GM20000 (cell line): ENCODE measurements around the gene EVI5.

Experiments used
- DNase-seq: peaks from one replicate; pipeline ENCODE4 v3.0.0; 2012; ENCODE audit warnings: low spot score
- TF ChIP-seq, protein P1 (sequence below): IDR thresholded peaks from 2 replicates; pipeline ENCODE4 v1.5.1; 2012; ENCODE audit warnings: mild to moderate bottlenecking, control low read depth; ENCODE audit errors: extremely low read depth, missing control alignments

The EVI5 gene

GRCh38 chr1:92476071-92476631 lies 308.8 kb downstream of the EVI5 start:
- peak; percentile 54 for DNase-seq
- TF ChIP-seq, protein P1, sequence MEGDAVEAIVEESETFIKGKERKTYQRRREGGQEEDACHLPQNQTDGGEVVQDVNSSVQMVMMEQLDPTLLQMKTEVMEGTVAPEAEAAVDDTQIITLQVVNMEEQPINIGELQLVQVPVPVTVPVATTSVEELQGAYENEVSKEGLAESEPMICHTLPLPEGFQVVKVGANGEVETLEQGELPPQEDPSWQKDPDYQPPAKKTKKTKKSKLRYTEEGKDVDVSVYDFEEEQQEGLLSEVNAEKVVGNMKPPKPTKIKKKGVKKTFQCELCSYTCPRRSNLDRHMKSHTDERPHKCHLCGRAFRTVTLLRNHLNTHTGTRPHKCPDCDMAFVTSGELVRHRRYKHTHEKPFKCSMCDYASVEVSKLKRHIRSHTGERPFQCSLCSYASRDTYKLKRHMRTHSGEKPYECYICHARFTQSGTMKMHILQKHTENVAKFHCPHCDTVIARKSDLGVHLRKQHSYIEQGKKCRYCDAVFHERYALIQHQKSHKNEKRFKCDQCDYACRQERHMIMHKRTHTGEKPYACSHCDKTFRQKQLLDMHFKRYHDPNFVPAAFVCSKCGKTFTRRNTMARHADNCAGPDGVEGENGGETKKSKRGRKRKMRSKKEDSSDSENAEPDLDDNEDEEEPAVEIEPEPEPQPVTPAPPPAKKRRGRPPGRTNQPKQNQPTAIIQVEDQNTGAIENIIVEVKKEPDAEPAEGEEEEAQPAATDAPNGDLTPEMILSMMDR: no peak

GRCh38 chr1:92475029-92475428 lies 309.9 kb downstream of the EVI5 start:
- DNase-seq: no peak
- TF ChIP-seq, protein P1: no peak

DNA sequence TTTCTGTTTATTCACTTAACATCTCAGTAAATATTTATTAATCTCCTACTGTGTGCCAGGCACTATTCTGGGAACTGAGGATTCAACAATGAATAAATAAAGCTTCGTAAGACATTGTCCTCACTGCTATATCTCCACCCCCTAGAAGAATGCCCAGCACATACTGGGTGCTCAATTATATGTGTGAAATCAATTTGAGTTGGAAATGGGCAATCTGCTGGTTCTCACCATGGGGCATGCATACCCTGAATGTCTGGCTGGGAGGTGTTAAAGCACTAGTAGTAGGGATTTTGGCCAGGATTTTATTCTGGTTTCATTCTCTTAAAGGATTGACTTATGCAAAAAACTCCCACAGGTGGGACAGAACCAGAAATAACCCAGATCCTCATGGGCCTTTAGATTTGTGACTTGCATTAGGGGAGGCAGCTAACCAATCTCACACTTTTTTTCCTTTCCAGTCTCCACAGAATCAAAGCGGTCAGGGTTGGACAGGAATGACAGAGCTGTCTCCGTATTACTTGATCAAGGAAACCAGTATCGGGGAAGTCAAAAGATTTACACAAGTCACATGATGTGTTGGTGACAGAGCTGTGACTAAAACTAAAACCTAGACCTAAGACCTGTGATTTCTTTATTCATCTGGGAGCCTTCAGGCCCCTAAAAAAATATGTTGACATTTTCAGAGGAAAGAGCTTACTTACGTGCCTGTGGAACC lies 311.0 kb downstream of the EVI5 start:
- TF ChIP-seq, protein P1: no peak
- peak; percentile 41 for DNase-seq

DNA sequence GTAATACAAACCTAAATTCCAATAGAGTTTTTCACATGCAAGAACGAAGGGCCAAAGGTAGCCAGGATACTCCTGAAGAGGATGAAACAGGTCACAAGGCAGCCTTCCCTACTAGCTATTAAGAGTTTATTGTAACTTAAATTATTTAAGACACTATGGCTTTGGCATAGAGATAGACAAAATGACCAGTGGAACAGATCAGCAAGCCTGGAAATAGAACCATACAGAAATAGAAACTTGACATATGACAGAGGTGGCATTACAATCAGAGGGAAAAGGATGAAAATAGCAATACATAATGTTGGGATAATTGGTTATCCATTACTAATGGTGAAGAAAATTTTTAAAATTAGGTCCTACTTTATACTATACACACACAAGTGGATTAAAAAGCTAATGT lies 314.7 kb downstream of the EVI5 start:
- DNase-seq: no peak
- TF ChIP-seq, protein P1: no peak

- DNase-seq: no peak
Observed at GRCh38 chr1:92466683-92467352, 318.1 kb downstream of the EVI5 start.

DNA sequence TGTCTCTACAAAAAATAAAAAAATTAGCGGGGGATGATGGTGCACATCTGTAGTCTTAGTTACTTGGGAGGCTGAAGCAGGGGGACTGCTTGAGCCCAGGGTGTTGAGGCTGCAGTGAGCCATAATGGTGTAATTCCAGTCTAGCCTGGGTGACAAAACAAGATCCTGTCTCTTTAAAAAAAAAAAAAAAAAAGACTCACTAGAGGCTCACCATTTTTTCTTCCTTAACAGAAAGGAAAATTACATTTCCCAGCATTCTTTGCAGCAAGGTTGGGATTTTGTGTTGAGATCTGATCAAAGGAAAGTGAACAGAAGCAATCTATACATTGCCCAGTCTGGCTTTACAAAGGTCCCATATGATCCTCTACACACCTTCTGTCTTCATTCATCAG lies 319.7 kb downstream of the EVI5 start:
- TF ChIP-seq, protein P1: no peak
- no peak for DNase-seq

More at GRCh38 chr1:92466683-92467352, 318.1 kb downstream of the EVI5 start:
- TF ChIP-seq, protein P1: no peak

DNA sequence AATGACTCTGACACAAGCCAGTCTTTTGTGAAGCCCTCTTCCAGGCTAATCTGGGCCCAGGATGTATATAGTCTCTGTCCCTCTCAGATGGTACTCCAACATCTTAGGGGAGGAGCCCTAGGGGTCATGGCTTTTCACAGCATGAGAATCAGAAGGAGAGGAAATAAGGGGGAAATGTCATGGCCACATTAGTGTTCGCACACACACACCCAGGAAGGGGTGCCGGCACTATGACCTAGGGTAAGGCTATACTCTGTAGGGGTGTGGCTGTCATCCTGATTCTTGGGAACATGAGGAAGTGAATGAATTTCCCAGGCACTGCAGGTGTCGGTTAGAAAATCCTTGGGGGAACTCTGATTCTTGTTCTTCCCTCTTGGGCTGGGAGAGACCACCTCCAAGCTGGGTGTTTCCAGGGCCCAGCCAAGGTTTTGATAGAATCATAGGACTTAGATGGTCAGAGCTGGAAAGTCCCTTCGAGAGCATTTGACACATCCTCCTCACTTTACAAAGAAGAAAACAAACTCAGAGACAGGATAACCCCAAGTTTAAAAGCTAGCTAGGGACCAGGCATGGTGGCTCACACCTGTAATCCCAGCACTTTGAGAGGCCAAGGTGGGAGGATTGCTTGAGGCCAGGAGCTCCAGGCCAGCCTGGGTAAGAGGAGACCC lies 320.2 kb downstream of the EVI5 start:
- no peak for DNase-seq
- TF ChIP-seq, protein P1: no peak
